GM19452 (cell line): ENCODE measurements around the gene UGT2A1.

ENCODE experiments used
- ATAC-seq: cut with Tn5 transposase; IDR thresholded peaks from one replicate; pipeline ENCODE4 v1.9.1; 2021; ENCODE audit not compliant: unreplicated experiment

The UGT2A1 gene

GRCh38 chr4:69591364-69591763, 61.7 kb downstream of the UGT2A1 start:
- ATAC-seq, result no peak

GRCh38 chr4:69589884-69590283, 63.2 kb downstream of the UGT2A1 start:
- ATAC-seq, result no peak

- ATAC-seq, result no peak
Measured at GRCh38 chr4:69584135-69584534, 68.9 kb downstream of the UGT2A1 start.

- ATAC-seq, result no peak
Measured at GRCh38 chr4:69583543-69583942, 69.5 kb downstream of the UGT2A1 start.

- no peak for ATAC-seq
Measured at GRCh38 chr4:69577245-69577644, 75.8 kb downstream of the UGT2A1 start.

- no peak for ATAC-seq
Measured at GRCh38 chr4:69576251-69576877, 76.7 kb downstream of the UGT2A1 start.

GRCh38 chr4:69568787-69569186, 84.3 kb downstream of the UGT2A1 start:
- ATAC-seq, result no peak

- no peak for ATAC-seq
Measured at GRCh38 chr4:69563424-69563823, 89.6 kb downstream of the UGT2A1 start.

GRCh38 chr4:69549651-69550050, 103.4 kb downstream of the UGT2A1 start:
- ATAC-seq, result no peak

- no peak for ATAC-seq
Measured at GRCh38 chr4:69546134-69546765, 106.8 kb downstream of the UGT2A1 start.
